ENCODE measurements around the gene TMEM117.

TMEM117 gene

GRCh38 chr12:44286821-44287505, 451.1 kb downstream of the TMEM117 start:
- FAIRE-seq = no peak
- DNase-seq (ENCODE audit: low spot score) = no peak

GRCh38 chr12:44287545-44287944, 451.7 kb downstream of the TMEM117 start:
- DNase-seq (ENCODE audit: low spot score) (no peak), FAIRE-seq (no peak)

GRCh38 chr12:44294649-44295048, 458.8 kb downstream of the TMEM117 start:
- DNase-seq (ENCODE audit: low spot score) (no peak), FAIRE-seq (no peak)

GRCh38 chr12:44295958-44296623, 460.2 kb downstream of the TMEM117 start:
- no peak for FAIRE-seq
- DNase-seq (ENCODE audit: low spot score) = no peak

- DNase-seq (ENCODE audit: low spot score) = no peak
- no peak for FAIRE-seq
Observed at GRCh38 chr12:44296624-44297197, 460.8 kb downstream of the TMEM117 start.

- no peak for DNase-seq (ENCODE audit: low spot score)
- no peak for FAIRE-seq
Observed at GRCh38 chr12:44299524-44299923, 463.6 kb downstream of the TMEM117 start.

- DNase-seq (ENCODE audit: low spot score) = no peak
- no peak for FAIRE-seq
Observed at GRCh38 chr12:44307506-44308168, 471.8 kb downstream of the TMEM117 start.

- no peak for DNase-seq (ENCODE audit: low spot score)
- FAIRE-seq = no peak
Observed at GRCh38 chr12:44313188-44313587, 477.3 kb downstream of the TMEM117 start.

GRCh38 chr12:44314007-44314500, 478.2 kb downstream of the TMEM117 start:
- DNase-seq (ENCODE audit: low spot score) = no peak

GRCh38 chr12:44317651-44318126, 481.8 kb downstream of the TMEM117 start:
- FAIRE-seq = no peak
- peak; percentile 10 for DNase-seq (ENCODE audit: low spot score)

More at GRCh38 chr12:44314007-44314500, 478.2 kb downstream of the TMEM117 start:
- FAIRE-seq = no peak

GRCh38 chr12:44331269-44331668, 495.4 kb downstream of the TMEM117 start:
- no peak for FAIRE-seq
- no peak for DNase-seq (ENCODE audit: low spot score)

- FAIRE-seq = no peak
- no peak for DNase-seq (ENCODE audit: low spot score)
Observed at GRCh38 chr12:44334347-44334746, 498.5 kb downstream of the TMEM117 start.

- FAIRE-seq (no peak), DNase-seq (ENCODE audit: low spot score) (no peak)
Observed at GRCh38 chr12:44335030-44335429, 499.1 kb downstream of the TMEM117 start.

- DNase-seq (ENCODE audit: low spot score) (no peak), FAIRE-seq (no peak)
Observed at GRCh38 chr12:44336577-44336976, 500.7 kb downstream of the TMEM117 start.

GRCh38 chr12:44342371-44342770, 506.5 kb downstream of the TMEM117 start:
- no peak for DNase-seq (ENCODE audit: low spot score)
- FAIRE-seq = no peak

GRCh38 chr12:44347145-44347544, 511.3 kb downstream of the TMEM117 start:
- DNase-seq (ENCODE audit: low spot score) = no peak
- no peak for FAIRE-seq

GRCh38 chr12:44357494-44357893, 521.6 kb downstream of the TMEM117 start:
- FAIRE-seq (no peak), DNase-seq (ENCODE audit: low spot score) (no peak)

GRCh38 chr12:44358636-44359035, 522.8 kb downstream of the TMEM117 start:
- FAIRE-seq (no peak), DNase-seq (ENCODE audit: low spot score) (no peak)

GRCh38 chr12:44362947-44363346, 527.1 kb downstream of the TMEM117 start:
- FAIRE-seq = no peak

GRCh38 chr12:44367136-44367535, 531.3 kb downstream of the TMEM117 start:
- DNase-seq (ENCODE audit: low spot score) = no peak
- FAIRE-seq = no peak

More at GRCh38 chr12:44362947-44363346, 527.1 kb downstream of the TMEM117 start:
- DNase-seq (ENCODE audit: low spot score) = no peak

- FAIRE-seq = no peak
- no peak for DNase-seq (ENCODE audit: low spot score)
Observed at GRCh38 chr12:44367916-44368315, 532.0 kb downstream of the TMEM117 start.

GRCh38 chr12:44369998-44370397, 534.1 kb downstream of the TMEM117 start:
- FAIRE-seq = no peak
- no peak for DNase-seq (ENCODE audit: low spot score)
